ENCODE data around the gene SYT11. TPM values are rescaled to one million over a fixed set of nuclear protein-coding genes. Genes with fewer than 3 reads are reported as not detected.

The SYT11 gene
- total and polyA plus RNA-seq, 4 experiments from 2014 or later, result 10.7 to 18.2 (median 16.8) TPM

DNA sequence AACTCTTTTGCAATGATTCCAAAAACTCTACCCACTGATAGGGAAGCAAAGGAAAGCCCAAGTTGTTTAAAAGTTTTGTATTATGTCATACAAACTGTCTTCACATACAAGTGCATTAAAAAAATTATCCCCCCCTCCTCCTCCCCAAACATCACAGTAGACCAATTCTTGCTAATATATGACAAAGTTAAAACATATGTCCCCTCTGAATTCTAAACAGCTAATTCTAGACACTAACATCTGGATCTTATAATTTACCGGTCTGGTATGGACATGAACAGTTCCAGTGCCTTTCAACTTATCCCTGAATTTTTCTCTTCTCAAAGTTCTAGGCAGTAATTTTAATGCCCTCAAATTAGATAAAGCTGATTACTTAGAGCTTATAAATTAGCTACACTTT is 38.4 kb downstream of the SYT11 start:
- no peak for DNase-seq
- intact Hi-C loops (cut with micrococcal nuclease), result no loop called here
- Mint-ChIP-seq H3K9me3 (no peaks in the 10 kb centered on the region), H3K27me3 (no peaks in the 10 kb centered on the region), H3K4me1 (peaks cover 14 to 16% (median 14%) of the 10 kb centered on the region in 4 donors), H3K27ac (peak overlapping the region in 3 of 7 donors; percentile 10 to 47 (median 19)), H3K36me3 (peaks cover 24 to 43% of the 10 kb centered on the region in 2 donors), H3K4me3 (no peak overlapping the region)
- CTCF ChIA-PET (ENCODE audit: partially characterized antibody), result interaction anchor here (1.1 to 1.8 kb wide), 3 partner anchors 11 to 92 kb away, joined by 3 to 5 read pairs (median 4); no protein-coding TSS in a partner anchor
- no peak overlapping the region for H3K4me3 ChIP-seq (ENCODE audit: low read length in 2 of 2)
- no peaks in the 10 kb centered on the region for H3K9me3 ChIP-seq (ENCODE audit: control insufficient read depth in 1 of 2, low read length in 2 of 2)
- H3K27ac ChIP-seq (ENCODE audit: low read depth, low read length), result no peak overlapping the region
- POLR2A ChIA-PET (ENCODE audit: partially characterized antibody), result interaction anchor here (1.0 kb wide), 1 partner anchor 8 kb away, joined by 4 read pairs; no protein-coding TSS in a partner anchor
- peaks cover 24% of the 10 kb centered on the region for H3K36me3 ChIP-seq (ENCODE audit: insufficient read depth, low read length)
- H3K27me3 ChIP-seq (ENCODE audit: insufficient read depth, low read length), result no peaks in the 10 kb centered on the region
- H3K4me1 ChIP-seq (ENCODE audit: insufficient read depth, low read length), result peaks cover 14% of the 10 kb centered on the region

DNA sequence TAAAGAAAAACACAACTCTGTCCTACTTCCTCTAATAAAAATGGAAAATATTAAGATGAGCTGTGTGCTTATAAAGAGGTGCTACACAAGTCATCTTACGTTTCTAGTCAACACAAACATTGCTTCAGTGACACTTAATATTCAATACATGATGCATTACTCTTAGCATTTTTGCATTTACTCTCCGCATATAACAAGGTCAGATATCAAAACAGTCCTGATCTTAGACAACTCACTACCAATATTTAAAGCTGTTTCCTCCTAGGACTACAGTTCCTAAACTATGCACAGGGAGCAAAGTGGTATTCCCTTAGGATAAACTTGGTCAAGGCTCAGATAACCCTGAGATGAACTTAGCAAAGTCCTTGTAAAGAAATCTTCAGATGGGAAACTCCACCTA is 39.5 kb downstream of the SYT11 start:
- POLR2A ChIA-PET (ENCODE audit: partially characterized antibody), result no interaction called here
- Mint-ChIP-seq H3K27ac (peak overlapping the region in 1 of 7 donors; percentile 4), H3K27me3 (no peaks in the 10 kb centered on the region), H3K36me3 (peaks cover 24 to 47% of the 10 kb centered on the region in 2 donors), H3K4me1 (peaks cover 2 to 6% (median 4%) of the 10 kb centered on the region in 4 donors), H3K9me3 (no peaks in the 10 kb centered on the region), H3K4me3 (no peak overlapping the region)
- no peak for DNase-seq
- H3K4me1 ChIP-seq (ENCODE audit: insufficient read depth, low read length), result peaks cover 3% of the 10 kb centered on the region
- H3K4me3 ChIP-seq (ENCODE audit: low read length in 2 of 2), result no peak overlapping the region
- H3K27me3 ChIP-seq (ENCODE audit: insufficient read depth, low read length), result no peaks in the 10 kb centered on the region
- CTCF ChIA-PET (ENCODE audit: partially characterized antibody), result interaction anchor here (1.1 to 1.8 kb wide), 3 partner anchors 11 to 39 kb away, joined by 3 to 5 read pairs (median 3); no protein-coding TSS in a partner anchor
- H3K9me3 ChIP-seq (ENCODE audit: control insufficient read depth in 1 of 2, low read length in 2 of 2), result no peaks in the 10 kb centered on the region
- intact Hi-C loops (cut with micrococcal nuclease), result no loop called here
- H3K27ac ChIP-seq (ENCODE audit: low read depth, low read length), result no peak overlapping the region
- peaks cover 30% of the 10 kb centered on the region for H3K36me3 ChIP-seq (ENCODE audit: insufficient read depth, low read length)

DNA sequence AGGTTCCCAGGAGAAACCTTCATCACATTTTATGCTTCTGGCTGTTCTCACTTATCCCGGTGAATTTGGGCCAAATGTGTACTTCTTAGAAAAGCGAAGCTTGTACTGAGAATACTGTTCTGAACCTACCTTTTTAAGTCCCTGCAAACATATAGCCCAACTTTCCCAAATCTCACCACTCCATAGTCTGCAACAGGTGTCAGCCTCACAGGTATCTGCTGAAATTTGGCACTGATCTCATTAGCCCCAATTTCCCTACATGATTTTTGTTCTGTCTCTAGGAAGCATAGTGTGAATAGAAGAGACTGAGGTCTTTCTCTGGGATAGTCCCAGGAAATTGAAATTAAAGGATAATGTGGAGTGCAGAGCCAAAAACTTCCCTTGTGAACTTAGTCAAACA is 40.3 kb downstream of the SYT11 start:
- H3K27me3 ChIP-seq (ENCODE audit: insufficient read depth, low read length), result no peaks in the 10 kb centered on the region
- H3K4me1 ChIP-seq (ENCODE audit: insufficient read depth, low read length), result no peaks in the 10 kb centered on the region
- H3K9me3 Mint-ChIP-seq, result no peaks in the 10 kb centered on the region
- no peaks in the 10 kb centered on the region for H3K27me3 Mint-ChIP-seq
- H3K36me3 Mint-ChIP-seq, result peaks cover 32 to 55% of the 10 kb centered on the region in 2 donors
- intact Hi-C loops (cut with micrococcal nuclease), result no loop called here
- H3K27ac ChIP-seq (ENCODE audit: low read depth, low read length), result no peak overlapping the region
- no peak overlapping the region for H3K4me3 Mint-ChIP-seq
- no peak overlapping the region for H3K4me3 ChIP-seq (ENCODE audit: low read length in 2 of 2)
- H3K36me3 ChIP-seq (ENCODE audit: insufficient read depth, low read length), result peaks cover 37% of the 10 kb centered on the region
- ChIA-PET POLR2A (ENCODE audit: partially characterized antibody) (no interaction called here), CTCF (ENCODE audit: partially characterized antibody) (interaction anchor here (1.5 kb wide), 1 partner anchor 17 kb away, joined by 3 read pairs; no protein-coding TSS in a partner anchor)
- H3K4me1 Mint-ChIP-seq, result peaks cover 0 to 6% (median 6%) of the 10 kb centered on the region in 4 donors
- H3K9me3 ChIP-seq (ENCODE audit: control insufficient read depth in 1 of 2, low read length in 2 of 2), result no peaks in the 10 kb centered on the region
- H3K27ac Mint-ChIP-seq, result peak overlapping the region in 4 of 7 donors; percentile 4 to 40 (median 33)
- no peak for DNase-seq

DNA sequence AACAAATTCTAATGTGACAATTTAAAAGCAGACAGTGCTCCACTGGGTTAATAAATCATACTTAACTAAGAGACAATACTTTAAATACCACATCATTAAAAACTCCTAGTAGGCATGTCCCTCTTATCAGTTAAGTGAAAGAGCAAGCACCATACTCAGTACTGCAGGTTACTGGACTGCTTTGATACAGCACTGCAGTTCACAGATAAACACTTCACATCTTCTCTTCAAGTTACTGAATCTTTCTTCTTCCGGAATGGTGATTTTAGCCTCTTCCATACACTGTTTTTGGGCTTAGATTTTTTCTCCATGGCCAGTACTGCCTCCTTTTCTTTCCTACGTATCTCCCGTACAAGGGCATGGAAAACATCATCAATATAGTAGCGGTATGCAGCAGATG is 40.8 kb downstream of the SYT11 start:
- CTCF ChIA-PET (ENCODE audit: partially characterized antibody), result interaction anchor here (1.5 kb wide), 1 partner anchor 16 kb away, joined by 3 read pairs; no protein-coding TSS in a partner anchor
- H3K36me3 Mint-ChIP-seq, result peaks cover 33 to 57% of the 10 kb centered on the region in 2 donors
- intact Hi-C loops (cut with micrococcal nuclease), result no loop called here

DNA sequence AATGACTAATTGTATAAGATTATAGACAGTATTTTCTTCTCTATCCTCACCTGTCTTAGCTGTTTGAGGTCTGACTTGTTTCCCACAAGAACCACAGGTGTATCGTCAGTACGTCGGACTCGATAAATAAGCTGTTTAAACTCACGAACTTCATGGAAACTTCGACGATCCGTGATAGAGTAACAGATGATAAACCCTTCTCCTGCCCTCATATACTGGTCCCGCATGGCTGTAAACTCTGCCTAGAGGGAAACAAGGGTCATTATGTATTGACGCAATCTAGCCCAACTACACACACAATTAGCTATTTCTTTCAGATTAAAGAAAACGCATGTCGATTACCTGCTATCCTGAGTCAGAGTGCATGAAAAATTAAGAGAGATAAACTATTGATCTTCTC is 44.9 kb downstream of the SYT11 start:
- intact Hi-C loops (cut with micrococcal nuclease), result no loop called here
- H3K4me1 ChIP-seq (ENCODE audit: insufficient read depth, low read length), result peaks cover 1% of the 10 kb centered on the region
- H3K4me3 Mint-ChIP-seq, result no peak overlapping the region
- H3K27ac Mint-ChIP-seq, result peak overlapping the region in 1 of 7 donors; percentile 13
- no peaks in the 10 kb centered on the region for H3K9me3 ChIP-seq (ENCODE audit: control insufficient read depth in 1 of 2, low read length in 2 of 2)
- POLR2A ChIA-PET (ENCODE audit: partially characterized antibody), result interaction anchor here (1.0 to 1.3 kb wide), 2 partner anchors 64 to 73 kb away, joined by 3 to 4 read pairs; no protein-coding TSS in a partner anchor
- CTCF ChIA-PET (ENCODE audit: partially characterized antibody), result interaction anchor here (1.0 to 1.1 kb wide), 2 partner anchors 11 to 79 kb away, joined by 3 to 4 read pairs; no protein-coding TSS in a partner anchor
- H3K9me3 Mint-ChIP-seq, result no peaks in the 10 kb centered on the region
- peaks cover 0 to 12% (median 6%) of the 10 kb centered on the region in 4 donors for H3K4me1 Mint-ChIP-seq
- H3K27ac ChIP-seq (ENCODE audit: low read depth, low read length), result no peak overlapping the region
- no peaks in the 10 kb centered on the region for H3K27me3 Mint-ChIP-seq
- H3K27me3 ChIP-seq (ENCODE audit: insufficient read depth, low read length), result no peaks in the 10 kb centered on the region
- DNase-seq, result no peak
- H3K36me3 ChIP-seq (ENCODE audit: insufficient read depth, low read length), result peaks cover 48% of the 10 kb centered on the region
- peaks cover 30 to 51% of the 10 kb centered on the region in 2 donors for H3K36me3 Mint-ChIP-seq
- H3K4me3 ChIP-seq (ENCODE audit: low read length in 2 of 2), result no peak overlapping the region

More for the DNA sequence above, 40.8 kb downstream of the SYT11 start:
- no peak overlapping the region for H3K27ac ChIP-seq (ENCODE audit: low read depth, low read length)
- POLR2A ChIA-PET (ENCODE audit: partially characterized antibody), result no interaction called here
- no peaks in the 10 kb centered on the region for H3K4me1 ChIP-seq (ENCODE audit: insufficient read depth, low read length)
- no peak overlapping the region for H3K4me3 ChIP-seq (ENCODE audit: low read length in 2 of 2)
- Mint-ChIP-seq H3K9me3 (no peaks in the 10 kb centered on the region), H3K27ac (peak overlapping the region in 1 of 7 donors; percentile 4), H3K4me1 (peaks cover 0 to 6% (median 6%) of the 10 kb centered on the region in 4 donors), H3K4me3 (no peak overlapping the region), H3K27me3 (no peaks in the 10 kb centered on the region)
- H3K9me3 ChIP-seq (ENCODE audit: control insufficient read depth in 1 of 2, low read length in 2 of 2), result no peaks in the 10 kb centered on the region
- DNase-seq, result no peak
- no peaks in the 10 kb centered on the region for H3K27me3 ChIP-seq (ENCODE audit: insufficient read depth, low read length)
- H3K36me3 ChIP-seq (ENCODE audit: insufficient read depth, low read length), result peaks cover 42% of the 10 kb centered on the region

DNA sequence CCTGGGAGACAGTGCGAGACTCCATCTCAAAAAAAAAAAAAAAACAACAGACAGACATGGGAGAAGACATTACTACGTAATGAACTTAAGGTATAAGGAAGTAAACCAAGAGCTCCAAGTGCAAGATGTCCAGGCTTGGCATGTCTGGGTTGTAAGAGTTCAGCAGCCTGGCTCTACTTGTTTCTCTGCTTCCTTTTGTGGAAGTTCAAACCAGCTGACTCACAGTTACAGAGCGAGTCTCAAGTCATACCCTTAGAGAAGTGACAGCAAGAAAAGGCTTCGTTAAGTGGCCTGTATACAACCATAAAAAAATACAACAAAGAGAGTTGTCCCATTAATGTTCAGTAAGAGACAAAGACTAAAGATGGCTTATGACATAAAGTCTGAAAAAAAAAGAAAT is 50.5 kb downstream of the SYT11 start:
- no peaks in the 10 kb centered on the region for H3K9me3 ChIP-seq (ENCODE audit: control insufficient read depth in 1 of 2, low read length in 2 of 2)
- no peaks in the 10 kb centered on the region for H3K9me3 Mint-ChIP-seq
- peaks cover 26% of the 10 kb centered on the region for H3K36me3 ChIP-seq (ENCODE audit: insufficient read depth, low read length)
- peak overlapping the region; percentile 79 for H3K27ac ChIP-seq (ENCODE audit: low read depth, low read length)
- H3K4me1 ChIP-seq (ENCODE audit: insufficient read depth, low read length), result peaks cover 21% of the 10 kb centered on the region
- peaks cover 16 to 28% (median 21%) of the 10 kb centered on the region in 4 donors for H3K4me1 Mint-ChIP-seq
- no peaks in the 10 kb centered on the region for H3K27me3 Mint-ChIP-seq
- peak in 1 of 5 donors; percentile 13 for DNase-seq
- ChIA-PET POLR2A (ENCODE audit: partially characterized antibody) (no interaction called here), CTCF (ENCODE audit: partially characterized antibody) (interaction anchor here (1.4 kb wide), 1 partner anchor 12 kb away, joined by 5 read pairs; no protein-coding TSS in a partner anchor)
- no peaks in the 10 kb centered on the region for H3K27me3 ChIP-seq (ENCODE audit: insufficient read depth, low read length)
- peaks cover 10 to 58% of the 10 kb centered on the region in 2 donors for H3K36me3 Mint-ChIP-seq
- intact Hi-C loops (cut with micrococcal nuclease), result loop anchor here (2.0 kb wide), 1 partner anchor 69 kb away; the partner anchor contains the start of gene ARHGEF2
- peak overlapping the region; percentile 63 to 97 (median 86) for H3K27ac Mint-ChIP-seq
- H3K4me3 ChIP-seq (ENCODE audit: low read length in 2 of 2), result peak overlapping the region in 1 of 2 donors; percentile 86
- peak overlapping the region; percentile 76 to 99 (median 98) for H3K4me3 Mint-ChIP-seq

DNA sequence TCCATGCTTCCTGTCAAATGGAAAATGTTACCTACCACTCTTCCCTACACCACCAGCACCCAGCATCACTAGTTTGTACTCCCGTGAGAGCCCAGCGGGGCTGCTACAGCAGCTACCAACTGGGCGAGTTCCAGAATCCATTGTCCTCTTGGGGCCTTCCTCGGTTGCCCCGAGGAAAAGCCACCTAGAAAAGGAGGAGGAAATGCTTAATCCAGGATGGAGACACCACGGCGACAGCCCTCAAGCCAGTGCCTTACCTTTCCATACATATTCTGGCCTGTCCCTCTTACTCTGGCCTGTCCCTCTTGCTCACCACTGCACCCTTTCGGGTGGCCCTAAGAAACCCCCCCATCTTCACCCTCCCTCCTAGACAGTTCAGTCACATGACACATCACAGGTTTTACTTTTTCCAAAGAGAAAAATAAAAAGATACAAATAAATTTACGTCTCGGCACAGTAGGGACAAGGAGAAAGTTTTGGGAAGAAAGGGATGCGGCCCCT is 51.3 kb downstream of the SYT11 start:
- no peaks in the 10 kb centered on the region for H3K27me3 ChIP-seq (ENCODE audit: insufficient read depth, low read length)
- H3K27ac ChIP-seq (ENCODE audit: low read depth, low read length), result peak overlapping the region; percentile 79
- DNase-seq, result peak in 1 of 5 donors; percentile 24
- H3K27ac Mint-ChIP-seq, result peak overlapping the region; percentile 86 to 99 (median 98)
- peak overlapping the region; percentile 85 to 86 for H3K4me3 ChIP-seq (ENCODE audit: low read length in 2 of 2)
- intact Hi-C loops (cut with micrococcal nuclease), result loop anchor here (1.0 to 2.0 kb wide), 4 partner anchors 24 to 144 kb away; partner anchors contain the start of genes ARHGEF2, KHDC4, LAMTOR2 and SYT11
- H3K36me3 ChIP-seq (ENCODE audit: insufficient read depth, low read length), result peaks cover 23% of the 10 kb centered on the region
- ChIA-PET POLR2A (ENCODE audit: partially characterized antibody) (no interaction called here), CTCF (ENCODE audit: partially characterized antibody) (interaction anchor here (1.4 kb wide), 1 partner anchor 12 kb away, joined by 5 read pairs; no protein-coding TSS in a partner anchor)
- H3K4me1 Mint-ChIP-seq, result peaks cover 16 to 28% (median 21%) of the 10 kb centered on the region in 4 donors
- H3K9me3 Mint-ChIP-seq, result no peaks in the 10 kb centered on the region
- peak overlapping the region; percentile 92 to 99 (median 98) for H3K4me3 Mint-ChIP-seq
- H3K9me3 ChIP-seq (ENCODE audit: control insufficient read depth in 1 of 2, low read length in 2 of 2), result no peaks in the 10 kb centered on the region
- H3K4me1 ChIP-seq (ENCODE audit: insufficient read depth, low read length), result peaks cover 21% of the 10 kb centered on the region
- H3K36me3 Mint-ChIP-seq, result peaks cover 11 to 63% of the 10 kb centered on the region in 2 donors
- no peaks in the 10 kb centered on the region for H3K27me3 Mint-ChIP-seq
